ENCODE data around the gene OXA1L.
"Not testable (repeated sequence)": the region's sequence is repeated elsewhere in the genome, so short reads cannot be mapped to it uniquely, and the experiment has no call there.

The OXA1L gene

DNA sequence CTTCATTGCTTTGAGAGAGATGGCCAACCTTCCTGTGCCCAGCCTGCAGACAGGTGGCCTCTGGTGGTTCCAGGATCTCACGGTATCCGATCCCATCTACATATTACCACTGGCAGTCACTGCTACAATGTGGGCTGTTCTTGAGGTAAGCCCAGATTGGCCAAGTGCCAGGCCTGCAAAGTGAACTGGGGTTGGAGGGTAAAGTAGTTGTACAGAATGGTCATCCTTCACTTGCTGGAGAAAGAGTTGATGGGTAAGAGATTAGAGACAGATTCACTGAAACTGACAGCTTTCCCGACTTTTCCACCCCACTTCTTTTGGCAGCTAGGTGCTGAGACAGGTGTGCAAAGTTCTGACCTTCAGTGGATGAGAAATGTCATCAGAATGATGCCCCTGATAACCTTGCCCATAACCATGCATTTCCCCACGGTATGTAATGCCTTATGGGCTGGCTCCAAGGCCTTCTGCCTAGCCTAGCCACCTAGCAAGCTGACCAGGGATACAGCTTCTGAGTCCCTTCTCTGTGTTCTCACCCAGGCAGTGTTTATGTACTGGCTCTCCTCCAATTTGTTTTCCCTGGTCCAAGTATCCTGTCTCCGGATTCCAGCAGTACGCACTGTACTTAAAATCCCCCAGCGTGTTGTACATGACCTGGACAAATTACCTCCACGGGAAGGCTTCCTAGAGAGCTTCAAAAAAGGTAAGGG lies 4.1 kb downstream of the OXA1L start:
- DNase-seq = no peak

GRCh38 chr14:22772725-22773124 lies 6.2 kb downstream of the OXA1L start:
- DNase-seq = no peak

DNA sequence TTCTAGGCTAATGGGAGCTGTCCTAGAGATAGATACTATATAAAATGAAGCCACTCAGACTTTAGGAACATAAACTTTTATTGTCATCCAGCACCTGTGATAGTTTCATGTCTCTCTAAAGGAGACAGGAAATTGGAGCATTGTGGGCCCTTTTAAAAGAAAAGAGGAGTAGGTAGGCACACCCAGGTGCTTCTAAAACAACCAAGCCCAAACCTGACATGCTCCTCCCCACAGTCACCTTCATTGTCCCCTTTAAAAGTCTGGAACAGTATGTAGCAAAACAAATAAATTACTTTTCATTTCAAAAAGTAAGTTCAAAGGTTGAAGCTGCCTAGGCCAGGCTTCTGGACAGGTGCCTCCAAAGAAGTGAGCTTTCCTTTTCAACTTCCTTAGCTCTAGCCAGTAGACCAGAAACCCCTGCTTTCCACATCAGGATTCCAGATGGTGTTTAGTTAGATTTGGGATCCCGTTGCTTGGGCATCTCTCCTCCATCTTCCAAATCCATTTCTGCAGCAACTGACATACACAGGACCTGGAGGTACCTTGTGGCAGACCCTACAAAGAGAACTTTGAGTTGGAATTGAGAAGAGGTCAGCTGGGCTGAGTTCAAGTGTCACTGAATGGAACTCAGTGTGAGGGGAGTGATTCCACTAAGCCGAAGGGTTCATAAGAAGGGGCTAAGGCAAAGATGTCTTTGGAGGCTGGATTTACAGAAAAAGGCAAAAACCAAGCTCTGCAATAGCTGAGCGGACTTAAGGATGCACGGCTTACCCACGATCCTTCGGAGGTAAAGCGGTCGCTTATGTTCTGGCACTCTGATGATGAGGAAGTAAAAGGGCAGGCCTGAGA lies 6.9 kb downstream of the OXA1L start:
- no peak for DNase-seq

DNA sequence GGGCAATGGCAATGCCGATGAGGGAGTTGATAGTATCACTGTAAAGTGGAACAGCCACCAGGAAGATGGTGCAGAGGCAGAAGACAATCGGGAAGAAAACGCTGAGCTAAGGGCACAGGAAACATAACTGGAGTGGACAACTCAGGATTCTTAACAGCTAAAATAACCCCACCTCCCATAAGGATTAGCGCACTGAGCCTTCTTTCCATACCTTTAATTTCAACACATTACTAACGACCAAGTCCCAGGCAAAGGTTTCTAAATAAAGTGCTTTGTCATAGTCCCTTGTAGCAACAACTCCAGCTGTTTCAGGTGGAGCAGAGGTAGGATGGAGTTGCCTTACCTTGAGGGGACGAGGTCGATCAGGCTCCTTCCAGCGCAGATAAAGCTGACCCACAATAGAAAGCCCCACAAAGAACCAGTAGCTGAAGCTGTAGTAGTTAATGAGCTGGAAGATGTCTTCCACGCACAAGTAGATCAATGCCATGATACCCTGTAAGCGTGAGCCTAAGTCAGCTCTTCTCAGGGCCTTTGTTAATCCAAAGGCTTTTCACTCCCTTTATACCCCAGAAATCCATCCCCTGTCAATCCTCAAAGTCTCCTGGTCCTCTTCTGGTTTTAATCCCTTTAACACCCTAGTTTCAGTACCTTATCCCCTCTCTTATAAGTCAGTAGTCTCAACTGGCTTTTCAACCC lies 7.7 kb downstream of the OXA1L start:
- no peak for DNase-seq

DNA sequence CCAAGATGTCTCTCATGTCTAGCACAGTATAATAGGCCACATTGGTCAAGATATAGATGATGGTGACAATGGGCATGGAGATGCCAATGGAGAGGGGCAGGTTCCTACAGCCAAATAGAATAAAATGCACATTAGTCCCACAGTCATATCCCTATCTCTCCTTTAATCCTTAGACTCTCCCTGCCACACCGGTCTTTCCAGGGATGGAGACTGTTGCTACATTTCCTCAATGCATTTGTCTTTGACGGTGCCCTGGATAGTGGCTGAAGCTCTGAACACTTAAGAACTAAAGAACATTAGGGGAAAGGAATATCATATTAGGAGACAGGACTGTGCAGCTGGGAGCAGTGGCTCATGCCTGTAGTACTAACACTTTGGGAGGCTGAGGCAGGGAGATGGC lies 9.7 kb downstream of the OXA1L start:
- no peak for DNase-seq

DNA sequence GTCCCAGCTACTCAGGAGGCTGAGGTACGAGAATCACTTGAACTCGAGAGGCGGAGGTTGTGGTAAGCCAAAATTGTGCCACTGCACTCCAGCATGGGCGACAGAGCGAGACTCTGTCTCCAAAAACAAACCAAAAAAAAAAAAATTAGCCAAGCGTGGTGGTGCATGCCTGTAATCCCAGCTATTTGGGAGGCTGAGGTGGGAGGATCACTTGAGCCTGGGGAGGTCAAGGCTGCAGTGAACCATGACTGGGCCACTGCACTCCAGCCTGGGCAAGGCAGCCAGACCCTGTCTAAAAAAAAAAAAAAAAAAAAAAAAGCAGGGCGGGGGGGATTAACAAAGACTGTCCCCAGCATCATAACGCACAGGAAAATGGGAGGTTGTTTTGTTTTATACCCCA lies 10.4 kb downstream of the OXA1L start:
- not testable (repeated sequence) for DNase-seq

DNA sequence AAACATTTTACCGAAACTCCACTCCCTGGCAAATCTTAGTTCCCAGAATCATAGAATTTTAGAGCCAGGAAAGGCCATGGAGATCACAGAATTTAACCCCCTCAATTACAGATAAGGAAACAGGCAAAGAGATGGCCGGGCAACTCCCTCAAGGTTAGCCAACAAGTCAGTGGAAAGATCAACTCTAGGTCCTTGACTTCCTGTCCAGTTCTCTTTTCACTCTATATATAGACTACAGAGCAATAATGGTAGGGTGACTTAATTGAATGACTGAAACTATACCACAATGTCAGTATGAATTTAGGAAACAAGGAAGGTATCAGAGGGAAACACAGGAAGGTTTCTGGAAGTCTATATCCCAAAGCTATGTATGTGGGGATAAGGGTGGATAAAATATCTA lies 11.6 kb downstream of the OXA1L start:
- DNase-seq = no peak

- no peak for DNase-seq
Measured at GRCh38 chr14:22780105-22780679, 13.7 kb downstream of the OXA1L start.

DNA sequence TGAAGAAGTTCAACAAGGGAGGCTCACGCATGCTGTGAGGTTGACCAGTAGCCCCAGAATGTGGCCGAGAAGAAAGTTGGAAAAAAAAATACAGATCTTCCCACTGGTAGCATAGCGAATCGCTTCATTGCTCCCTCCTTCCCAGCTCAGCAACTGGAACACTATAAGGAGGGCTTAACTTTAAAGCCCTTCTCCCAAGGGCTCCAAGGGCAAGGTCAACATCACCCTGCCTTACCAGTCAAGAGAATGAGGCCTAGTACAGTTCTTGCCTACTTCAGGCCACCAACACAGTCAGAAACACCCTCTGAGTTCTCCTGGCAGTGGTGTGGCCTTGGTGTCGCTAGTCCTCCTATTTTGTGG lies 14.4 kb downstream of the OXA1L start:
- DNase-seq = no peak

- no peak for DNase-seq
Measured at GRCh38 chr14:22781301-22781991, 15.0 kb downstream of the OXA1L start.

DNA sequence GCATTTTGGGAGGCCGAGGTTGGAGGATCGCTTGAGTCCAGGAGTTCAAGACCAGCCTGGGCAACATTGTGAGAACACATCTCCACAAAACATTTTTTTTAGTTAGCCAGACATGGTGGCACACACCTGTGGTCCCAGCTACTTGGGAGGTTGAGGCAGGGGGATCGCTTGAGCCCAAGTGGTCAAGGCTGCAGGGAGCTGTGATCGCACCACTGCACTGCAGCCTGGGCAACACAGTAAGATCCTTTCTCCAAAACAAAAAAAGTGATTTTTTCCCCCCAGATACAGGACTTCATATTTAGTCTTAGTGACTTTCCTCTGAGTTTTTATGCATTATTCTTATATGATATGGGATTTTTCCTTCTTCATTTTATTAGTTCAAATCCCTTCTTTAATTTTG lies 20.2 kb downstream of the OXA1L start:
- no peak for DNase-seq

DNA sequence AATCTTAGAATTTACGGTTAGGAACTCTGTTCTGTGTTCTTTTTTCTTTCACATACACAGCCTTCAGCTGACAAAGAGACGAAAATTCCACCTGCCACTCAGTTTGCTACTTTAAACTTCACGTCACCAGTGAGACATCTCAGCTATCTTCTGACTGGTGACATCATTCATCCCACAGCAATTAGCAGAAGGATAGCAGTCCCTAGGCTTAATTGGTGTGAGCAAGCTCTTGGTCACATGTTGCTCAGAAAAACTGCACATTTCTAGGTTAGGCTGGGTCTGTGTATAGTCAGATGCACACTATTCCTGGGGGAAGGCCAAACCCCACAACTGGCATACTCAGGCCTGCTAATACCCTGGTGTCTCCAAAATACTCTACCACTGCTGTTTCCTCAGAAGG lies 24.8 kb downstream of the OXA1L start:
- DNase-seq = no peak

DNA sequence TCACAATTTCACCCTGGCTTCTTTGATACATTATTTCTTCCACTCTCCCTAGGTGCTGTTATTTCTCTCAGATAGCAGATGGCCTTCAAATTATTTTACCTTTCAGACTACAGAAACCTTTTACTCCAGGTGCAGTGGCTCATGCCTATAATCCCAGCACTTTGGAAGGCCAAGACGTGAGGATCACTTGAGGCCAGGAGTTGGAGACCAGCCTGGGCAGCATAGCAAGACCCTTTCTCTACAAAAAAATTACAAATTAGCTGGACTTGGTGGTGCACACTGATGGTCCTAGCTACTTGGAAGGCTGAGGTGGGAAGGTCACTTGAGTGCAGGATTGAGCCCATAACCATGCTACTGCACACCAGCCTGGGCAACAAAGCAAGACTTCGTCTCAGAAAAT lies 25.7 kb downstream of the OXA1L start:
- DNase-seq = no peak

- DNase-seq = not testable (repeated sequence)
Measured at GRCh38 chr14:22793550-22793949, 27.1 kb downstream of the OXA1L start.

DNA sequence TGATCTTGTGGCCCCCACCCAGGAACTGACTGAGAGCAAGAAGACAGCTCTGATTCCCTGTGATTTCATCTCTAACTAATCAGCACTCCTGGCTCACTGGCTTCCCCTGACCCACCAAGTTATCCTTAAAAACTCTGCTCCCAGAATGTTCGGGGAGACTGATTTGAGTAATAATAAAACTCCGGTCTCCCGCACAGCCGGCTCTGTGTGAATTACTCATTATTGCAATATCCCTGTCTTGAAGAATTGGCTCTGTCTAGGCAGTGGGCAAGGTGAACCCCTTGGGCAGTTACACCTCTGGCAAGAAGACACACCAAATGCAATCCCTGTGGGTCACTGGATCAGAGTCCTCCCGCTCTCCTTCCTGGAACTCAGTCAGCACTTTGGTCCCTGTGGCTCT lies 27.5 kb downstream of the OXA1L start:
- DNase-seq = no peak

GRCh38 chr14:22794551-22794951 lies 28.1 kb downstream of the OXA1L start:
- no peak for DNase-seq

GRCh38 chr14:22796087-22796707 lies 29.7 kb downstream of the OXA1L start:
- no peak for DNase-seq

GRCh38 chr14:22797017-22797917 lies 30.8 kb downstream of the OXA1L start:
- DNase-seq = no peak

DNA sequence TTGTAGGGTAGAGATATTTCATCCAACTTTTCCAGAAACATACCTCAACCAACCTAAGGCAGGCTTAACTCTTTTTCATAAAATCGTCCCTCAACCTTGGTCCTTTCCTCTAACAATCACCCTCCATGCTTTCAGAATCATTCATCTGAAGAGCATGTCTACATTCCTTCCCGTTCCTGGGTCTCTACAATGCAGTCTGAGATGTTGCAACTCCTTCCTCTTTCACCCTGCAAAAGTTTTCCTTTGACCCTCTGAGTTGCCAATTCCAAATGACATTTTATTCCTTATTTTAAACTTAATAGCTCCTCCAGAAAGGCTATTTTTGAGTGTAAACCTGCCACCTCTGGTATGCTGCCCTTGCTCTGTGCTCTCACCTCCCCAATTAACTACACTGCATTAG lies 32.0 kb downstream of the OXA1L start:
- no peak for DNase-seq

DNA sequence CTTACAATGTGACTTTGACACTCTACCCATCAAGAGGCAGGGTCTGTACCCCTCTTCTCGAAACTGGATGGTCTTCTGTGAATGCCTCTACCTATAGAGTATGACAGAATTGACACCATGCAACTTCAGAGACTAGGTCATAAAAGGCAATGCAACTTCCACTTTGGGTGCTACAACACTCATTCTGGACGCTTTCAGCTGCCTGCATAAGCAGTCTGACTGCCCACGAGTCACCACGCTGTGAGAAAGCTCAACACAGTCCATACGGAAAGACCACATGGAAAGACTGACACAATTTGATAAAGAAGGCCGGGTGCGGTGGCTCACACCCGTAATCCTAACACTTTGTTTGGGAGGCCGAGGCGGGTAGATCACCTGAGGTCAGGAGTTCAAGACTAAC lies 33.9 kb downstream of the OXA1L start:
- no peak for DNase-seq

DNA sequence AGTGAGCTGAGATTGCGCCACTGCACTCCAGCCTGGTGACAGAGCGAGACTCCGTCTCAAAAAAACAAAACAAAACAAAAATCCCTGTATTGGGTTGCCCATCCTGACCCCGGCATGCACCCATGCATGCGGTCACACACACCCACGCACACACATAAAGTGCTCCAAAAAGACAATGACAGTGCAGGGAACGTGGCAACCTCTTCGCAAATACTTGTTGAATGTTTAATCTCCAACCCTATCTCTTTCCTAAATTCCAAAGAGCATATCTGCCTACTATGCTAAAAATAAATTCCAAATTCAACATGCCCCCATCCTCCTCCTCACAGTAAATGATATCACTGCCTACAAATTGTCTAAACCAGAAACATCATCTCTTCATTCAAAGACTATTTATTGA lies 35.2 kb downstream of the OXA1L start:
- no peak for DNase-seq
